C4-2B (cell line): Measurements from ENCODE around the gene TMEM132D.

Source experiments
- CTCF ChIP-seq: fragments of 450-650 bp; conservative IDR thresholded peaks from 2 replicates; pipeline ENCODE4 v1.5.1; 2017; ENCODE audit warnings: mild to moderate bottlenecking
- ZFX ChIP-seq: fragments of 450-650 bp; IDR thresholded peaks from 2 replicates; pipeline ENCODE4 v1.6.1; 2017

GRCh38 chr12:129840145-129840884 lies 63.5 kb downstream of the TMEM132D start:
- TF ChIP-seq CTCF (no peak), ZFX (no peak)
